Type B pancreatic cell (in vitro differentiated cells): ENCODE results near the gene PCDHB1. TPM values are rescaled to one million over a fixed set of nuclear protein-coding genes. Genes with fewer than 3 reads are reported as not detected.
A peak's percentile ranks its signal among the peaks of the same experiment; 100 is the strongest.

Experiments used
- DNase-seq: peaks from one replicate; pipeline ENCODE4 v3.0.0; 2021; ENCODE audit warnings: mixed read lengths; ENCODE audit not compliant: unreplicated experiment; ENCODE audit errors: extremely low spot score
- H3K27ac Mint-ChIP-seq: 2 replicates; pipeline ENCODE4 v1.8.0; 2021; ENCODE audit warnings: mild to moderate bottlenecking, mixed read lengths
- H3K27me3 Mint-ChIP-seq: 2 replicates; pipeline ENCODE4 v1.8.0; 2021; ENCODE audit warnings: mixed read lengths
- H3K36me3 Mint-ChIP-seq: 2 replicates; pipeline ENCODE4 v1.8.0; 2021; ENCODE audit warnings: mixed read lengths
- H3K4me1 Mint-ChIP-seq: one replicate; pipeline ENCODE4 v1.8.0; 2021; ENCODE audit warnings: mixed read lengths; ENCODE audit not compliant: unreplicated experiment
- H3K4me3 Mint-ChIP-seq: 2 replicates; pipeline ENCODE4 v1.8.0; 2021; ENCODE audit warnings: mild to moderate bottlenecking, mixed read lengths
- H3K9me3 Mint-ChIP-seq: 2 replicates; pipeline ENCODE4 v1.8.0; 2021; ENCODE audit warnings: mixed read lengths
- CTCF ChIP-seq: fragments of 200-600 bp; sonication (generic); conservative IDR thresholded peaks from 2 replicates; pipeline ENCODE4 v1.5.0; 2021; ENCODE audit warnings: antibody characterized with exemption, mild to moderate bottlenecking
- total RNA-seq: library from RNA; stranded (reverse); gene quantifications from 2 replicates; pipeline ENCODE4 v1.2.1, GENCODE V29; 2021; ENCODE audit warnings: low replicate concordance

The PCDHB1 gene
- total RNA-seq, 1 donor from 2014 or later, result 0.05 TPM

GRCh38 chr5:141040771-141041426 is 10.3 kb upstream of the PCDHB1 start:
- Mint-ChIP-seq H3K4me3 (no peak overlapping the region), H3K9me3 (no peaks in the 10 kb centered on the region), H3K36me3 (no peaks in the 10 kb centered on the region), H3K27me3 (peaks cover 22% of the 10 kb centered on the region), H3K4me1 (no peaks in the 10 kb centered on the region), H3K27ac (no peak overlapping the region)
- DNase-seq, result peak; percentile 98
- peak; percentile 89 for TF ChIP-seq CTCF

- peaks cover 26% of the 10 kb centered on the region for H3K27me3 Mint-ChIP-seq
- H3K4me1 Mint-ChIP-seq, result no peaks in the 10 kb centered on the region
- no peaks in the 10 kb centered on the region for H3K9me3 Mint-ChIP-seq
- H3K4me3 Mint-ChIP-seq, result no peak overlapping the region
- peak; percentile 48 for TF ChIP-seq CTCF
- H3K27ac Mint-ChIP-seq, result no peak overlapping the region
- no peaks in the 10 kb centered on the region for H3K36me3 Mint-ChIP-seq
- DNase-seq, result no peak
These were observed 9.8 kb upstream of the PCDHB1 start for GRCh38 chr5:141041427-141041785.

- no peaks in the 10 kb centered on the region for H3K4me1 Mint-ChIP-seq
- TF ChIP-seq CTCF, result no peak
- no peaks in the 10 kb centered on the region for H3K36me3 Mint-ChIP-seq
- H3K4me3 Mint-ChIP-seq, result no peak overlapping the region
- H3K27ac Mint-ChIP-seq, result no peak overlapping the region
- DNase-seq, result no peak
- H3K9me3 Mint-ChIP-seq, result no peaks in the 10 kb centered on the region
- H3K27me3 Mint-ChIP-seq, result peaks cover 33% of the 10 kb centered on the region
These were observed 8.6 kb upstream of the PCDHB1 start for GRCh38 chr5:141042555-141042954.

GRCh38 chr5:141051521-141051866 is 320 bp downstream of the PCDHB1 start:
- H3K4me3 Mint-ChIP-seq, result peak overlapping the region; percentile 96
- TF ChIP-seq CTCF, result no peak
- peaks cover 54% of the 10 kb centered on the region for H3K27me3 Mint-ChIP-seq
- H3K9me3 Mint-ChIP-seq, result no peaks in the 10 kb centered on the region
- no peaks in the 10 kb centered on the region for H3K36me3 Mint-ChIP-seq
- no peak for DNase-seq
- H3K27ac Mint-ChIP-seq, result peak overlapping the region; percentile 69
- peaks cover 13% of the 10 kb centered on the region for H3K4me1 Mint-ChIP-seq

- H3K27ac Mint-ChIP-seq, result no peak overlapping the region
- peaks cover 9% of the 10 kb centered on the region for H3K27me3 Mint-ChIP-seq
- no peak for DNase-seq
- no peak overlapping the region for H3K4me3 Mint-ChIP-seq
- H3K36me3 Mint-ChIP-seq, result no peaks in the 10 kb centered on the region
- TF ChIP-seq CTCF, result no peak
- H3K9me3 Mint-ChIP-seq, result peaks cover 3% of the 10 kb centered on the region
- H3K4me1 Mint-ChIP-seq, result no peaks in the 10 kb centered on the region
These were observed 26.7 kb downstream of the PCDHB1 start for GRCh38 chr5:141077826-141078225.

- no peak overlapping the region for H3K27ac Mint-ChIP-seq
- peaks cover 5% of the 10 kb centered on the region for H3K27me3 Mint-ChIP-seq
- peaks cover 4% of the 10 kb centered on the region for H3K36me3 Mint-ChIP-seq
- no peak overlapping the region for H3K4me3 Mint-ChIP-seq
- TF ChIP-seq CTCF, result no peak
- DNase-seq, result no peak
- peaks cover 7% of the 10 kb centered on the region for H3K9me3 Mint-ChIP-seq
- H3K4me1 Mint-ChIP-seq, result no peaks in the 10 kb centered on the region
These were observed 31.1 kb downstream of the PCDHB1 start for GRCh38 chr5:141082228-141082627.
